NCI-H524 (cell line): Measurements from ENCODE around the gene RBBP8NL.
A peak's percentile ranks its signal among the peaks of the same experiment; 100 is the strongest.

ENCODE experiments used
- DNase-seq, 2 experiments: peaks; one replicate each; lab custom pipeline; 2025; lab: John Stamatoyannopoulos, UW

RBBP8NL gene

GRCh38 chr20:62362991-62363919, 64.1 kb downstream of the RBBP8NL start:
- peak in 1 of 2 experiments; percentile 44 for DNase-seq

- DNase-seq, result peak in 1 of 2 experiments; percentile 22
These were observed 64.8 kb downstream of the RBBP8NL start for GRCh38 chr20:62362590-62362940.

- no peak for DNase-seq
These were observed 65.3 kb downstream of the RBBP8NL start for GRCh38 chr20:62361799-62362589.

DNA sequence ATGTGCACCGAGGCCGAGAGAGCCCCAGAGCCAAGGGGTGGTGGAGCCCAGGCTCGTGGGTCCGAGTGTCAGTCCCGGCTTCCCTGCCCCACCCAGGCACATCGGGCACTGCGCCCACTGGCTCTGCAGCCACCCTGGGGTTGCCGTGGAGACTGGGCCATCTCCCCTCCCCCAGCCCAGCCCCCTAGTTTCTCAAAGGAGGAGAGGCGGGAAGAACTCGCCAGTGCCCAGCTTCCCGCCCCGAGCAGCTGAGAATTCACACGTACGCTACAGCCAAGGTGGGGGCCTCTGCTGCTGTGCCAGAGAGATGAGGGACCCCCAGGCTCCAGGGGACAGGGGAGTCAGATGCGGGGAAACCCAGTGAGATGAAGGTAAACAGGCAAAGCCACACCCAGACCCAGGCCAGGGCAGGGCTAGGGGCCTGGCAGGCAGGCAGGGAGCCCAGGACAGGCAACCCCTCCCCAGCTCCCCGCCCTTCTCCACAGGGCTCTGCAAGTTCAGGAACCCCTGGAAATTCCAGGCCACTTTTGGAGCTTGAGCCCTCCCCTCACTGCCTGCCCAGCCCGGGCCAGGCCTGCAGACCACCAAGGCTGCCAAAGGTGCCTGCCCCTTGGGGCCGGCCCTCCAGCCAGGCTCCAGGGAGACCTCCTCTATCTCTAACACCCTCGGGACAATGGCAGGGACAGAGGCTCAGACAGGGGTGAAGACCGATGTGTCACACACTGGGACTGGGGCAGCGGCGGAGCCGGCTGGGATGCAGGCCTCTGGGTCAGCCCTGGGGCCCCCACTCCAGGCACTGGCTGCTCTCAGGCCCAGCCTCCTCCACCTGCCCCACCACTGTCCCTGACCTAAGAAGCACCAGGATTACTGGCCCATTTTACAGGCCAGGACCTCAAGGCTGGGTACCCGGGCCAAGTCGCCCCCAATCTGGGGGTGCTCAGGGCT, 66.2 kb downstream of the RBBP8NL start:
- DNase-seq, result no peak
